HG02610 (cell line): ENCODE measurements around the gene DMD.
"Not testable (repeated sequence)": the region's sequence is repeated elsewhere in the genome, so short reads cannot be mapped to it uniquely, and the experiment has no call there.

Experiments
- ATAC-seq: cut with Tn5 transposase; IDR thresholded peaks from one replicate; pipeline ENCODE4 v1.9.1; 2021; ENCODE audit warnings: mild to moderate bottlenecking, moderate library complexity; ENCODE audit not compliant: unreplicated experiment

Gene DMD

GRCh38 chrX:31653422-31653821 lies 1557.9 kb downstream of the DMD start:
- ATAC-seq, result no peak

- no peak for ATAC-seq
Measured at GRCh38 chrX:31652650-31653049, 1558.7 kb downstream of the DMD start.

DNA sequence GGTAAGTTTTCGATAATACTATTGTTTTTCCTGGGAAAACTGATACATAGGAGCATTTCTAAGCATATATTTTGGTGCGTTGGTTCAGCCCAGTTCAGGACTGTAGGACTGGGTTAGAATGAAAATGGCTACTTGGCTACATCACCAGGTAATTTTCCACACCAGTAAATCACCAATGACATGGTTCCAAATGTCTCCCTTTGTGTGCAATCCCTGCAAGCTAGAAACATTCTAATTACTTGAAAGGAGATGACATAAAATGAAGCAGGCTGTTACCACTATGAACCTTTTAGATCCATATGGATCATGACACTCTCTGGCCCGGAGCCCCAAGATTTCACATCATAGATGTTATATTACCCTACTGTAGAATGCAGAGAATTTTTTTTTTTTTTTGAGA lies 1562.1 kb downstream of the DMD start:
- ATAC-seq, result no peak

GRCh38 chrX:31633349-31633748 lies 1578.0 kb downstream of the DMD start:
- ATAC-seq, result no peak

- ATAC-seq, result no peak
Measured at GRCh38 chrX:31629195-31629594, 1582.2 kb downstream of the DMD start.

DNA sequence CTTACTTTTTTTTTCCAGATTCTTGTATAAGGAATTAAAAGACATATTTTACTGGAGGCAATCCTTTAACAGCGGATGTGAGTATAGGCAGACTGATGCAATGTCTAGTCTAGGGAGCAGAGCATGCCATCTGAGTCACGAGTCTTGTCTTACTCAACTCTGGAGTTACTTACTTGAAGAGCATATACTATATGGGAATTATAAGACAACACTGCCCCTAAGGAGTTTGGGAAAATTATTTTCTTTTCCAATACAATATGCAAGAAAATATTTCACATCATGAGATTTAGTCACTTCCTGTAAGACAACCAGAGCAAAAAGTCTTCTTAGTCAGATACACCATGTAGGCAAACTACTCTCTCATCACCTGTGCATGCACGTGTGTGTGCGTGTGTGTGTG lies 1602.2 kb downstream of the DMD start:
- ATAC-seq, result no peak

- no peak for ATAC-seq
Measured at GRCh38 chrX:31608638-31609037, 1602.7 kb downstream of the DMD start.

GRCh38 chrX:31606771-31607170 lies 1604.6 kb downstream of the DMD start:
- no peak for ATAC-seq

DNA sequence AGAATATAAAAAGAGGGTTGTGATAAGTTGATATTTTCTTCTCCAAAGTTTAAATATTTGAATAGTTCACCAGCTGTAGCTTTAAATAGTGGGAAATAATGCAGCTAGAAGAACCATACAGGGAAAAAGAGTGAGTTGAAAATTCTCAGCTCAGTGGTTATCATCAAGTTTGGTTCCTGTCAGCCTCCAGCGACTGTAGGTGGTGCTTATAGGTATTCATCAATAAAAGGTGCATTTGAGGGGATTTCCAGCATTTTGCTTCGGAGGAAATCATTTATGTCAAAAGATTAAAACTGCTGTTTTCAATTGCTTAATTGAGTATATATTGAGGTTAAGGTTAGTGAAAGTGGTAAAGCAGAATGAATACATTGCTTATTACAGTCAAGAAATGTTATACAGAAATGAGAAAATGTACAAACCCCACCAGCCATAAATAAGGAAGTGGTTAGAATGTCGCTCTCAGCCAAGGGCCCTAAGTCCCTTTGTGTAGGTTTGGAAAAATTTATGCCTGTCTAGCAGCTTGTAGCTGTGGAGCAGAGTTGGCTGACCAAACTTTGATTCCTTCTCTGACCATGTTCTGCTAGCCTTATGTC lies 1606.6 kb downstream of the DMD start:
- ATAC-seq, result peak; percentile 94

DNA sequence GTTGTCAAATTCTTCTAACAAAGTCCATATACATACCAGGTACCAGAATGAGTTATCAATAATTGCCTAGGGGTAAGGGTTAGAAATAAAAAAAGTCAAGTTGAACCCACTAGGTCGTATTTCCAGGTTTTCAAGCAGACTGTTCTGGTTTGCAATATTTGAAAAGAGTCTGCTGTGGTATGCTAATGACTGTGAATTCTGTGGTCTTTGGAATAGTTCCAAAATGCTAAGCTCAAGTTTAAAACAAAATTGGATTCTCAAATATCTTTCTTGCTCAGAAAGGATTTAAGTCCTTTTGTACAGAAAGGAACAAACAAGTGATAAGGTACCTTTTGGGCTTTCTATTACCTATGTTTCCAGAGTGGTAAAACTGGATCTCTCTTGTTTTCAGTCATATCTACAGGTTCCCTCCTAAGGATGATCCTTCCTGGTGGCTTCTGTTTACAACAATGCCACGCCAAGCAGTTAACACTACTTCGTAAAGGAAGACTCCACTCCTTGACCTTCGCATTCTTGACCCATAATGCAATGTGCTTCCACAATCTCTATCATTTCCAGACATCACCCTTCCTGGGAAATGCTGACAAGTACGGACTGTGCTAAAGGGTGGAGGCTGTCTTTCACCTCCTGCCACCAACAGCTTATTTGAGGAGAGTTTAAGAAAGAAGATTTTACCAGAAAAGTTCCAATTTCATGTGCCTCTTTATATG lies 1607.8 kb downstream of the DMD start:
- ATAC-seq, result no peak

DNA sequence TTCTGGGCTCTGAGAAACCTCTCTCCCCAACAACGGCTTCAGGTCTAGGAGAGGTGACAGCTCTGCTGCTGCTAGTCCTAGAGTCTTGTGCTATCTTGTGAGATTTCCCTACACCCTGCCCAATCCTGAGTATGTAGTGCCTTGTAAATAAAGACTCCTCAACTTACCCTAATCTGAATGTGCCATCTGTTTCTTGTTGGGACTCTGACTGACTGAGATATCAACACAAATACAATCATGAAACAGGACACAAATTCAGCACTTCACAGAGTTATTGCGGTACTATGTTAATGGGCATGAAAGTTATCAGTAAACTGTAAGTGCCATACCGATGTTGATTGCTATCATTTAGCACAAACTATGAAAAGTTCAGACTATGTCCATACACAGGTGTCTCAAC lies 1610.5 kb downstream of the DMD start:
- ATAC-seq, result no peak

DNA sequence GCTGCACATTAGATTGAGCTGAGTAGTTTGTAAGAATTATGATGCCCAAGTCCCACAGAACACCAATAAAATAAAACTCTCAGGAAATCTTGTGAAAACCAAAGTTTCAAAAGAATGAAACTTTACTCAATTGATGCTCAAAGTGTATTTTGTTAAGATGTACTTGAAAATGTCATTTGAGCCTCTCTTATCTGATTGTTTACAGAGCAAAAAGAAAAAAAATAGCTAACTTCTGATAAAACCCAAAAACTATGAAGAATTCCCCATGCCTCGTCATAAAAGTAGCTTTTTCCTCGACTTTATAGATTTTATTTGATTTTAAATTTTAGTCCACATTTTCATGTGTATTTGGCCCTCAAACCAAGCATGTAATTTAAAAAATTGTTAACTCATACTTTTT lies 1618.0 kb downstream of the DMD start:
- no peak for ATAC-seq

DNA sequence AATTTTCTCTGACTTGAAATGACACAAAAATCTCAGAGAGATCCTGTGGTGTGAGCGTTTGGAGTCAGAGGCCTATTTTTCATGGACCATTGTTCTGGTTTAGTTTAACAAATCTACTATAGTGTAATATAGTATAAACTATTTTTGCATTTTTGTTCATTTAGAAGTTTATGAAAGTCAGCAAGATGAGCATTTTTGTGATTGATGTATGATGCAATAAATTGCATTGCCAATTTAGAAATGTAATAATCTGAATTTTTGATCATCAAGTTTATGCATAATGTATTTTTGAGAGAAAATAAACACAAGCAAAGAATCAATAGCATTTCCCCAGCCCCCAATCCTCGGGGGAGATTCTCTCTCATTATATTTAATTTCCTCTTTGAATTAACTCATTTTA lies 1620.0 kb downstream of the DMD start:
- ATAC-seq, result no peak

- ATAC-seq, result no peak
Measured at GRCh38 chrX:31590581-31591114, 1620.7 kb downstream of the DMD start.

DNA sequence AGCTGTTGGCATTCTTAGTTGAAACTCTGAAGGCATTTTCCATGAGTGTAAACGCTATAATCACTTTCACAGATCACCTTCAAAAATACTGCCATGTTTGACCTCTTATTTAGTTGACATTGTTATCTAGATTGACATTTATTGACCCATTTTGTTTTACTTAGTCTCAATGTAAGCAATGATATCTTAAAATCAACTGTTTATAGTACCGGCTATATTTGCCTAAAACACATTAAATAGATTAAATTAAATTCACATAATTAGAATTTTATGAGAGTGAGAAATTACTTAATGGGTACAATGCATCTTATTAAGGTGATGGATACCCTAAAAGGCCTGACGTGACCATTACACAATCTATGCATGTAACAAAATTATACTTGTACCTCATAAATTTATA lies 1621.8 kb downstream of the DMD start:
- no peak for ATAC-seq

GRCh38 chrX:31588355-31588754 lies 1623.0 kb downstream of the DMD start:
- ATAC-seq, result no peak

DNA sequence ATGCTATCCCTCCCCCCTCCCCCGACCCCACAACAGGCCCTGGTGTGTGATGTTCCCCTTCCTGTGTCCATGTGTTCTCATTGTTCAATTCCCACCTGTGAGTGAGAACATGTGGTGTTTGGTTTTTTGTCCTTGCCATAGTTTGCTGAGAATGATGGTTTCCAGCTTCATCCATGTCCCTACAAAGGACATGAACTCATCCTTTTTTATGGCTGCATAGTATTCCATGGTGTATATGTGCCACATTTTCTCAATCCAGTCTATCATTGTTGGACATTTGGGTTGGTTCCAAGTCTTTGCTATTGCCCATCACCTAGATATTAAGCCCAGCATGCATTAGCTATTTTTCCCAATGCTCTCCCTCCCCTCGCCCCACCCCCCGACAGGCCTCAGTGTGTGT lies 1627.5 kb downstream of the DMD start:
- not testable (repeated sequence) for ATAC-seq

GRCh38 chrX:31580726-31581125 lies 1630.6 kb downstream of the DMD start:
- ATAC-seq, result no peak

- ATAC-seq, result no peak
Measured at GRCh38 chrX:31580227-31580626, 1631.1 kb downstream of the DMD start.

DNA sequence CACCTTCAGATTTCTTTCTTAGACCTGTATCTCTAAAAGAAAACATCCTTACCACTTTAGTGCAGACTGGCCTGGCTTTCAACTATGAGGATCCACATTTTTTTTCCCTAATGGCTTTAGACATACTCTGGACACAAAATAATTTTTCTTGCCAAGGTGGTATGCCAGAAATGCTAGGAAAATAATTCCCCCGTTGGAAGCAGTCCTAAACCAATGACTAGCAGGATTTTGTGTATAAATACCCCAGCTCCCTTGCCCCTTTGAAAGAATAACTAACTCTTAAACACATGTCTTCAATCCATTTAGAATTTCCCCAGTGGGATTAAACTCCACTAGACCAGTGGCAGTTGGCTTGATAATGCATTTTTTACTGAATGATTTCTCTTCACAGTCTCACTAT lies 1639.0 kb downstream of the DMD start:
- ATAC-seq, result no peak

GRCh38 chrX:31570658-31571057 lies 1640.7 kb downstream of the DMD start:
- ATAC-seq, result no peak

- no peak for ATAC-seq
Measured at GRCh38 chrX:31563792-31564191, 1647.6 kb downstream of the DMD start.

DNA sequence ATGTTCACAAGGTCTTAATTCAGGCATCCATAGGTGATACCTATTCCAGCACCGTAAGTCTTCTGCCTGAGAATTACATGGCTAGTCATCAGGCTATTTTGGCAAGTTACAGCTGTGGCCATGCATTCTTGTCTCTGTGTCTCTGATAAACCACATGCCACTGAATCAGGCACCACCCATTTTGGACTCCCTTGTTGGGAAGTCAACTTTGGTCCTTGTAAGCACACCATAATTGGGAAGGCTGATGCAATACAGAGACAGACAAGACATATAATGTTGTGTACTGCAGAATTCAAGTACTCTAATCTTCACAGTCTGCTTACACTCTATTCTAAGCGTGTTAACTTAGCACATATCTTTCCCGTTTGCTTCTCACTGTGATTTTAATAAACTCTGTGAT lies 1655.8 kb downstream of the DMD start:
- no peak for ATAC-seq
